OCI-M1 (cell line): ENCODE data around the gene PLCB1.
"Not testable (repeated sequence)": the region's sequence is repeated elsewhere in the genome, so short reads cannot be mapped to it uniquely, and the experiment has no call there.

Source experiments
- DNase-seq: peaks from one replicate; lab custom pipeline; 2025; lab: John Stamatoyannopoulos, UW

PLCB1 gene

DNA sequence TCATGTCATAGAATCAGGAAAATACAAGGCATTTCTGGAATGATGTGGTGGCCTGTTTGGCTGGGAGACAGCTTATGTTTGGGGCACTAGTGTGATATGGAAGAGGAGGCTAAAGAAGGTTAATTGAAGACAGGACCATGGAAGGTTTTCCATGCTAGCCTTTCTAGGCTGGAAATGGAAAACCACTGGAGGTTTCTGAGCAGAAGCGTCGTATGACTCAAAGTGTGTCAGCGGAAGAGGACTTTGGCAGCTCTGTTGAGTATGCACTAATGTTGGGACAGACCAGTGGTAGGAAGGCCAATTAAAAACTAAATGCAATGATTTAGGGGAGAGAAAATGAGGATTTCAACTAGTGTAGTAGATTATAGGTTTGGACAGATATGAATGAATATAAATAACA lies 413.1 kb downstream of the PLCB1 start:
- DNase-seq: no peak

DNA sequence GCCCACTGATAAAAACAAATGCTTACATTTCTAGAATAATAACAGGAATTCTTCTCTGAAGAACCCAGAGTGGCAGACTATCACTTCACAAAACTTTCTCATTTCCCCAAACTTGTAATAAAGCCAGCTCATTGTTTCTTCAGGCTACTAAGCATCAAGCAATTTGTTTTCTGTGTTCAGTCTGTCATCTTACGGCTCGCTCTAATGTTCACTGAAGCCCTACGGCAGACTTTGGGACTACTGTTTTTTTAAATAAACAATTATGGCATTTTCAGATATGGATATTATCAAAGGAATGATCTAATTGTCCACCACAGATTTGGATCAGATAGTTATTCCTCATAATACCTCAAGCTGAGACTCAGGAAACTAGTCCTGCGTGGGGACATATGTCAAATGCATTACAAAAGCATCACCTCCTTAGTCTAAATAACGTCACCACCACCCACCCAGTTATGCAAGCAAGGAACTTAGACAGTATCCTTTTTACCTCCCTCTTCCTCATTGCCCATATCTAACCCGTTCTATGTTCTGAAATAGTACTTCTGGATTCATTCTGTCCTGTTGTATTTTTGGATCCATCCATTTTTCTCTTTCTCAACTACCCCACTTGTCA lies 415.1 kb downstream of the PLCB1 start:
- DNase-seq: no peak

DNA sequence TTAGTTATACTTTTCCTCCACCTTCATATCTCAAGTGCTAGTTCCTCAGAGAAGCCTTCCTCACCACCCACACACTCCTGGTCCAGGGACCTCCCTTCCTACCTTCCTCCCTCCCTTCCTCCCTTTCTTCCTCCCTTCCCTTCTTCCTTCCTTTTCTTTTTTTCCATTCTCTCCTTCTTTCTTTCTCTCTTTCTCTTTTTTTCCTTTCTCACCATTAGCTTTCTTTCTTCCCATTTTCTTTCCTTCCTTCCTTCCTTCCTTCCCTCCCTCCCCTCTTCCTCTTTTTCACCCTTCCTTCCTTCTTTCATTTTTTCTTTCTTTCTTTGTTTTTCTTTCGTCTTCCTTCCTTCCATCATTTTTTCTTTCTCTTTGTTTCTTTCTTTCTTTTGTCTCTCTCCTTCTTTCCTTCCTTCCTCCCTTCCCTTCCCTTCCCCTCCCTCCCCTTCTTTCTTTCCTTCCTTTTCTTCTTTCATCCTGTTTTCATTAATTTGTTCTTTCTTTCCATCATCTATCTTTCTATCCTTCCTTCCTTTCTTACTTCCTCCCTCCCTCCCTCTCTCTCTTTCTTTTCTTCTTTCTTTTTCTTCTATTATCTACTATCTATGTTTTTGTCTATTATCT lies 416.0 kb downstream of the PLCB1 start:
- DNase-seq: no peak

DNA sequence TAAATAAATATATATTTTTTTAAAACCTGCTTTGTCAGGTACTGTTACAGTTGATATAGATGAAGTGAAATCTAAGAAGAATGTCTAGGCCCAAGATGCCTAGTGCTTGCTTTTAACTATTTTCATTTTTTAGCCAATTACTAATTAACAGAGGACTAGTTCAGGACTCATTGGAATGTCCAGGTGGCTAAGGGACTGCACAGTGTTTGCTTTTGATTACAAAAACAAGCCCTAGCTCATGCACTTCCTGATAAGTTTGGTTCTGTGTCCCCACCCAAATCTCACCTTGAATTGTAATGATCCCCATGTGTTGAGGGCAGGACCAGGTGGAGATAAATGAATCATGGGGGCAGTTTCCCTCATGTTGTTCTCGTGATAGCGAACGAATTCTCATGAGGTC lies 417.1 kb downstream of the PLCB1 start:
- no peak for DNase-seq

DNA sequence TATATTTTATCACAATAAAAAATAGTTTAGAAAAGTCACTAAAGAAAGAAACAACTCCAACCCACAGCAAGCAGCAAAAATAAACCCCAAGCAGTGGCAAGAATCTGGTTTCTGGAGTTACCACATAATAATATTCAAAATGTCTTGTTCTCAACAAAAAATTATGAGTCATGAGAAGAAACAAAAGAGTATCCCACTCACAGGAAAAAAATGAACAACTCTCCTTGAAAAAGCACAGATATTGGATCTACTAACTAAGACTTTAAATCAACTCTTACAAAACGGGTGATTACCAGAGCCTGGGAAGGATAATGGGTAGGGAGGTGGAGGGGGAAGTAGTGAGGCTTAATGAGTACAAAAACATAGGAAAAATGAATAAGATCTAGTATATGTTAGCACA lies 425.6 kb downstream of the PLCB1 start:
- no peak for DNase-seq

DNA sequence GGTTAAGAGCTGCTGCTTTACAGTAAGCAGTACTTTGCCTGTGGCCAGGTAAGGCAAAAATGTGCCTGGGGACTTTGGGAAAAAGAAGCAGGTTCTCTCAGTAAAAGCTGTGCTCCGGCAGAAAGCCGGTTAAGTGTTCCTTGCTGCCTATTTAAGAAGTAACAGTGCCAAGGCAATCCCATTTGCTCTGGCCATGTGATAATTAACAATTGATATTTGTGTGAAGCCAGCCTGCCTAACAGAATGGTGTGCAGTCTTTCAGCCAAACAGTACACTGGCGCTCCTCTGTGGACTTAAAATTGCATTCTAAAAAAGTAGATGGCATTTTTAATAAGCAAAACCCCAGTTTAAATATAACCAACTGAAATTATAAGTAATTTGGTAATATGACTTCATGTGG lies 430.3 kb downstream of the PLCB1 start:
- no peak for DNase-seq

DNA sequence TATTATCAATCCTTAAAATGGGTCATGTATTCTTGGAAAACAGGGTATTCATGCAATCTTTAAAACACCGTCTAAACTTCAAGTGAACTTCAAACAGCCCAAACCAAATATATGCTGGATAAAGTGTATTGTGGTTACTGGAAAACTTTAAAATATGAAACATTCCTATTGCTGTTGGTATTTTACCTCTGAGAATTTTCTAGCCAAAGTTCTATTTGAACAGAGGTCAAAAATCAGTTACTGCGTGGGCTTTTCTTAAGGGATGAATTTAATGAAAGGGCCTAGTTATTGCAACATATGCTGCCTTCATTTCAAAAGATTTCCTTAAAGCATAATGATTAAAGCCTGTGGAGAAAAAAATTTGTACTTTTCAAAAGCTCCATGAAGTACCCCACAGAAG lies 436.0 kb downstream of the PLCB1 start:
- DNase-seq: no peak

DNA sequence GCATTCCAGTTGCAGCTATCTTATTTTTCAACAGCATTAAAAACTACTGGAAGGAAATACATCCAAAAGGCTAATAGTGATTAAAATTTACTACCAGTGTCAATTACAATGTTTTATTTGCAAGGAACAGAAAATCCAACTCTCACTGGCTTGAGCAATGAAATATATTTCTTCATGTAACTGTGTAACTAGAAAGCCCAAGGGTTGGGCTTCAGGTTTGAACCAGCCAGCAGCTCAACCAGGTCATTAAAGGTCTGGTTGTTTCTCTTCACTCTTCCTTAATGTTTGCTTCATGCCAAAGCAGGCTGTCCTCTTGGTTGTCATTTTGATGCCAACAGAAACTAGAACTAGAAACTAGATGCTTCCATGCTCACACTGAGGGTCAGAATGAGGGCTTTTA lies 437.7 kb downstream of the PLCB1 start:
- no peak for DNase-seq

DNA sequence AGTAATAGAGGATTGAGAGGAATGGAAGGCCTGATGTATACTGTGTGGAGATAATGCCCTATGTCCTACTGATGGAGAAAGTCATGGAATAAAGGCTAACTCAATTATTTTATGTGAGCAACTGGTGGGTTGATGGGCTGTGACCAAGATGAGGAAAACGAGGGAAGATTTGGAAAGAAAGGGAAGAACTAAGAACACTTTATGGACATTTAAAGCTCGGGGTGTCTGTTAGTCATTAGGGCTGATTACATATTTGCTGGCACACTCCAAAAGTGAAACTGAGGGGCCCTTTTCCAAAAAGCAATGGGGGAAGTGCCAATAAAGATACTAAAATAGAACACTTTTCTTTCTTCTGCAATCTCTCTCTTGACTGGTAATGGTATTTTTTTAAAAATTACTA lies 439.5 kb downstream of the PLCB1 start:
- no peak for DNase-seq

DNA sequence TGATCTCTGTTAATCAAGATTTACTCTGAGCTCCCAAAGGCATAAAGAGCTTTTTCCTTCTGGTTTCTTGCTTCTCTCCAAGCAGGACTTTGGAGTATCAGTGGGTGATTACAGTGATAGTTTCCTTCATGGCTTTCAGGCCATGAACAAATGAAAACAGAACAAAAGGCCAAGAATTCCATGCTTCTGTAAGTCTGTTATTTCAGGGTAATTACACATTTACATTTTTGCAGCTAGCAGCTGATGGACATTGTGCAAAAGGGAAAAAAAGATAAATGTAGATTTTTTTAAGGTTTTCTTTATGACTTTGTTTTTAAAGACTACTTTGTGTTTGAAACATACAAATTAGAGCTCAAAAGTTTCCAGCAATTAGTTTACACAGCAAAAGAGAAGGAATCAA lies 441.6 kb downstream of the PLCB1 start:
- no peak for DNase-seq

DNA sequence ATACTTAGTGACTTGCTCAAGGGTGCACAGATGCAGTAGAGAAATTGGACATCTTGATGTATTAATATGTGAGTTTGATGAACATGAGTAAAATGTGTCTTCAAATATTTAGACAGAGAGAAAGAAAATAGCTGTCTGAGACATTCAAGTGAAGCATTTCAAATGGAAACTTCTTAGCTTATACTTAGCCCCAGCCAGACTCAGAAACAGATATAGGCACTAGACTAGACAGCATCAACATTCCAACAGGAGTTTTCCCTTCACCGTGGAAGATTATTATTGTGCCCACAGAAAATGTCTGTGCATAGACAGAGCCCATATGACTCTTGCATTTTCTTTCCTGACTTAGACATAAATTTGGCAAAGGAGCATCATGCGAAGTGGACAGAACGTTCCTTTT lies 443.0 kb downstream of the PLCB1 start:
- no peak for DNase-seq

DNA sequence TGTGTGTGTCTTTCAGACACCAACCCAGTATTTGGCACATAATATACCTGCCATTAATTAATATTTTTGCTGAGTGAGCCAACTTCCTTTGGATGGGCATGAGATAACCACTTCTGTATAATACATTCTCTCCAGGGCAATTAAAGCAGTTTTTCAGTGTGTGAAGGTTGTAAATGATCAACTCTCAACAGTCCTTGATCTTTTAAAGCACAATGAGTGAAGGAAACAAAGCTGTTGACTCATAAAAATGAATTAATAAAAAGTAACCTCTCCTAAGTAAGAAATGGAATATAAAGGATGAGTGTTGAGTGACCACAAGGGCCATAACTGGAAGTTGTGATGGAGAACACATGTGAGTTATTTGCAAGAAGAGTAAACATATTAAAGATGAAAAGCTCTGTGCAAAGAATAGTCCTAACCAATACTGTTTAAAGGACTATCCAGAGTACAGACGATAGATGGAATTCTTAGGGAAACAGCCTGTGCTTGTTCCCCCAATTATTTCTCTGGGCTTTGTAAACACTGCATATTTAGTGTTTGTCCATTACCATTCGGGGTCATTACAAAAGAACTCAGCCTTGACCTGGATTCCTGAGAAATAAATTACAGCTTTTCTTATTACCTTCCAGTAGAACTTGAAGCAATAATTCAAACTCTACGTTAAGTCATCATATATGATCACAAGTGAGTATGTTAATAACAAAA lies 446.2 kb downstream of the PLCB1 start:
- DNase-seq: no peak

DNA sequence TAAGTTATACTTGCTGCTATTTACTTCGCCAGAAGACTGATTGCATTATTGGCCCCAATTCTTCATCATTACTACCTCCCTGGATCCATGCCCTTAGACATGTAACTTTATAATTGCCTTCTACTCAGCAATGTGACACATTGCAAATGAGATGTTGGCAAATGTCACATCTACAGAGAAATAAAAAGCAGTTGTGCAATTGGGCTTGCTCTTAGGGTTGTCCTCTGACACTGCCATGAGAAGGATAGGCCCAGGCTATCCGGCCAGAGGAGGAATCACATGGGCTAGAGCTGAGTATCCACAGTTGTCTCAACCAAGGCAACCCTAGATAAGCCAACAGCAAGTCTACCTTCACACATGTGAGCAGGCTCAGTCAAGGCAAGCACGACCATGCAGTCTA lies 447.0 kb downstream of the PLCB1 start:
- no peak for DNase-seq

DNA sequence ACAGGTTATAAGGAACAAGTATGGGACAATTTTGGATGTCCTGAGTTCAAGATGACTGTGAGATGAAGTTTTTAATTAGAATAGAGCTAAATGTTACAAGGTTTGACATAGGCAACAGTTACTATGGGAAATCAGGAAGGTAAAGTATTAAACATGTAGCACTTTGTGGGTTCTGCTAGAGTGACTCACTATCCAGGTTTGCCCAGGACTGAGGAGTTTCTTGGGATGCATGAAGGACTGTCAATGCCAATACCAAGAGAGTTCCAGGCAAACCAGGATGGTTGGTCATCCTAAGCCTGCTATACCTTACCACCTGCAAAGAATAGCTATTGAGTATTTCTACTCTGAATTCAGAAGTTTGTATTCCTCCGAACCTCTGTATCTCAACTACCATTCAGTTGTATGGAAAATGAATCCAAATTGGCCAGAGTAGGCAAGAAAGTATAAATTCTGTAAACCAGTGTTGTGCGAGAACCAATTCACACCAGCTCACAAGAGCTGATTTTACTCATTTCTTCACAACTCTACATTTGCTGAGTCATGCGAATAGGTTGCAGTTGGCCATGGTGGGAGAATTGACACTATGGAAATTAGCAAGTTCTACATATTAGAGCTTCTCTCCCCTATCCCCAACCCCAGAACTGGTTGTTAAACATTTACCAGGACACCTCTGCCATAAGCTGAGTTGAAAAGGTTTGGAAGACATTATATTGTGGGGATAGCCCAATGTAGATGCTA lies 449.5 kb downstream of the PLCB1 start:
- no peak for DNase-seq

DNA sequence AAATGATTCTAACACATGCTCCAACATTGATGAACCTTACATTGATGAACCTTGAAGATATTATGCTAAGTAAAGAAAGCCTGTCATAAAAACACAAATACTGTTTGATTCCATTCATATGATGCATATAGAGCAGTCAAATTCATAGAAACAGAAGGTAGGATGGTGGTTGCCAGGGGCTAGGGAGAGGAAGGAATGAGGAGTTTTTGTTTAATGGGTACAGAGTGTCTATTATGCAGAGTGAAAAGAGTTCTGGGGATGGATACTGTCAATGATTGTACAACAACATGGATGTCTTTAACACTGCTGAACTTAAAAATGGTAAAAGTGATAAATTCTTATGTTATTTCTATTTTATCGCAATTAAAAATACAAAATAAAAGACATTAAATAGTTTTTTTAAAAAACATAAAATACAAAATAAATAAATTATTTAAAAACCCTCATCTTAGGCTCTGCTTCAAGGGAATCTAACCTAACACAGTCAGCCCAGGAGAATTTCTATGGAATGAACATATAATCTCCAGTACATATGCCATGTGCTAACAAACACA lies 451.0 kb downstream of the PLCB1 start:
- no peak for DNase-seq

DNA sequence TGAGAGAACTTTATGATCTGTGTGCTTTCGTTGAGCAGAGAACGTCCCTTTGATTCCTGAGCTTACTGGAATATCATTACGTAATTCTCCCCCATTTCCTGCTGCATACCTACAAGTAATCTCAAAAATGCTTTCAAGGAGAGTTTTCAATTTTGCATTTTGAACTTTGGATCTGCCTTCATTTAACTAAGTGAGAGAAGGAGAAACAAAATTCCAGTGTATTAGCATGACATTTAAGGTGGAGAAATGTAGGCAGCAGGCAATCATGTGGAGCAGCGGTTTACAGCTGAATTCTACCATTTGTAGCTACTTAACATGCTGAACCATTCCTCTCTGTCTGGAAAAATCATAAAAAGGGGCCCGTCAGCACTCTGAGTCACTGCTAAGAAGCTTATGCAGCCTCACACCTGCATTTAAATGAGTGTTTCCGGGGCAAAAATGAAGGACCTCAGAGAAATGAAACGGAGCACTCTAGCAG lies 451.5 kb downstream of the PLCB1 start:
- DNase-seq: no peak

DNA sequence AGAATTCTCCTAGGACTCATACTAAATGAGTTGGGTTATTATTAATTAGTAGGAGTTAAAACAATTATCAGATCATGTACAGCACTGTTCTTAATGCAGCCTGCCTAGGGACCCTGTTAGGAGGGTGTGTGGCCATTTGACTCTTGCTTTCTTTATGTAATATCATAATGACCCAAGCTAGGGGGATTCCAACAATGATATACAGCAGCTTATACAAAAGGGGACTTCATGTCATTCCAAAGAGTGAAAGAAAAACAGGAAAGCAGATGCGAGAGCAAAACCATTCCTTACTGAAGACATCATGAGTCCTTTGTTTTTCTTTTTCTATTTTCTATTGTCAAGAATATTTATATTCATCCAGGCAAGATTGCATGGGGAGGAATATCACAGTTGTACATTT lies 455.2 kb downstream of the PLCB1 start:
- no peak for DNase-seq

DNA sequence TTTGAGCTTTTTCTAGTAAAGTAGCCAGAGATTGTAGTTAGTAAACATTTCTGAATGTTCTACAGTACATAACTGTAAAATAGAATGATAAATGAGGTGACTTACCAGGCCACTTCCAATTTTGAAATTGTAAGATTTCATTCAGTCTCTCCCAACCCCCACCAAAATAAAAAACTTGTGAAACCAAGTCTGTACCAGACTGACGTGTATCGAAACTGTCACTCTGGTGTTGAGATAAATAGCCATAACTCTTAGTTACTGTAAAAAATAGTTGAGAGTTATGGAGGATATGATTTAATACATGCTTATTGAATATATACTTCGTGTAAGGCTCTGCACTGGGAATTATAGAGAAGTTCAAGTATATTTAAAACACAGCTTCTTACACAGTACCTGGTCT lies 455.7 kb downstream of the PLCB1 start:
- no peak for DNase-seq

DNA sequence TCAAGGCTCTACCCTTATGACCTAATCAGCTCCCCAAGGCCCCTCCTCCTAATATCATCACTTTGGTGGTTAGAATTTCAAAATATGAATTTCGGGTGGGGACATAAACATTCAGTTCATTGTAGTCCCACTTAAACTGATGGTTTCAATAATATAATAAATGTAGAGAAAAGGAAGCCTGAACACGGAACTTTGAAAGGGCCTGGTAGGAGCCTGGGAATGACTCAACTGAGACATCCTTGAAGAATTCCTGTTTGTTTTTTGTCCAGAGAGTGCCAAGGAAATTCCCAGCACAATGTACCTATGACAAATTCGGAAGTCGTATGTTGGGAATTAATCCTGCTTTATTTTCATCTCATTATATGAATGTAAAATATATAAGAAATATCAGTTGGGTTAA lies 457.9 kb downstream of the PLCB1 start:
- no peak for DNase-seq

DNA sequence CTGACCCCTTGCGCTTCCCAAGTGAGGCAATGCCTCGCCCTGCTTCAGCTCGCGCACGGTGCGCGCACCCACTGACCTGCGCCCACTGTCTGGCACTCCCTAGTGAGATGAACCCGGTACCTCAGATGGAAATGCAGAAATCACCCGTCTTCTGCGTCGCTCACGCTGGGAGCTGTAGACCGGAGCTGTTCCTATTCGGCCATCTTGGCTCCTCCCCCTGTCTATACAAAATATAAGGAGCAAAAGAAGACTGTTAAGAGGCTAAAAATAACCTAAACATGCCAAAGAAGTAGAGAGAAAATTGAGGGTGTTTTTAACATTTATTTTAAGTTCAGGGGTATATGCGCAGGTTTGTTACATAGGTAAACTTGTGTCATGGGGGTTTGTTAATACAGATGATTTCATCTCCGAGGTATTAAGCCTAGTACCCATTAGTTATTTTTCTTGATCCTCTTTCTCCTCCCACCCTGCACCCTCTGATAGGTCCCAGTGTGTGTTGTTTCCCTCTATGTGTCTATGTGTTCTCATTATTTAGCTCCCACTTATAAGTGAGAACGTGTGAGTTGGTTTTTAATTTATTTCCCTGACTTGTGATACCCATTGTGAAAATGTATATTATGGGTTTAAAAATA lies 469.0 kb downstream of the PLCB1 start:
- not testable (repeated sequence) for DNase-seq

DNA sequence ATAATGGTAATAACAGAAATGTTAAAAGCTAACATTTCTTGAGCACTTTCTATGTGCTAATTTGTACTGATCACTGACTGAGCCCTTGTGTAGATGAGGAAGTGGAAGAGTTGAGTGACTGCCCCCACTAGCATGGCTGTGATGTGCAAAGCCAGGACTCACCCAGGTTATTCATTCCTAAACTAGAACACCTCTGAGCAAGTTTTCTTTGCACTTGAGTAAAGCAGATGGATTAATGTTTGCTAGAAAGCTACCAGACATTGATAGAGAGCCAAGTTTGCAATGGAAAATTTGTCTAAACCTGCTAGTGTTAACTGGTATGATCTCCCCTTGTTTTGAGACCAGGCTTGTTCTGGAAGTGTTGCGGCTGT lies 469.5 kb downstream of the PLCB1 start:
- no peak for DNase-seq
